GM10266 (cell line): Measurements from ENCODE around the gene MAP1B.

ENCODE experiments used
- DNase-seq: peaks from one replicate; pipeline ENCODE4 v3.0.0; 2012; ENCODE audit errors: extremely low spot score
- TF ChIP-seq, protein P1 (sequence below): IDR thresholded peaks from 2 replicates; pipeline ENCODE4 v1.5.1; 2012; ENCODE audit warnings: mild to moderate bottlenecking, low read depth; ENCODE audit not compliant: control insufficient read depth, insufficient read depth; ENCODE audit errors: missing control alignments

The MAP1B gene

DNA sequence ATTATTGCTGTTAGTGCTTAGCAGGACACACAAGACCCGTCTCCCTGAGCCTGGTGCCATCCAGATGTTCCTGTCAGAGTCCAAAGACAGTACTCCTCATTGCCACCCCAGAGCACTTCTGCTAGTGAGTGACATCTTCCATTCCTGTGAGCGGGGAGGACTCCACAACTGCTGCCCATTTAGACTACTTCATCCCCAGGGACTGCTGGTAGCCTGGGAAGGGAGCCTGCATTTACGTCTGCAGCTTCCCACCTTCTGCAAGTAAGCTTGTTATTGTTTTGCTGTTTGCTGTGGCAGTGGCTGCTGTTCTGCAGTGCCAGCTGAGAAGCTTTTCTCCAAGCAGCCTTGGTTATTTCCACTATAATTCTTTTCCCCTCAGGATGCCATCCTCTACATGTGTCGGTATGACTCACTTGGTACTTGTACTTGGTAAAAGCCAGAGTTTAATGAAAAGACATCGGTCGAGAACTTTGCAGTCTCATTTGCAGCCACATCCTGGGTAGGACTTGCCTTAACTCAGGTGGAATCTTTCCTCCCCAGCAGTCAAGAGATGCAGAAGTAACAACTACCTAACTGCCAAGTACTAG, 10.6 kb upstream of the MAP1B start:
- no peak for DNase-seq

DNA sequence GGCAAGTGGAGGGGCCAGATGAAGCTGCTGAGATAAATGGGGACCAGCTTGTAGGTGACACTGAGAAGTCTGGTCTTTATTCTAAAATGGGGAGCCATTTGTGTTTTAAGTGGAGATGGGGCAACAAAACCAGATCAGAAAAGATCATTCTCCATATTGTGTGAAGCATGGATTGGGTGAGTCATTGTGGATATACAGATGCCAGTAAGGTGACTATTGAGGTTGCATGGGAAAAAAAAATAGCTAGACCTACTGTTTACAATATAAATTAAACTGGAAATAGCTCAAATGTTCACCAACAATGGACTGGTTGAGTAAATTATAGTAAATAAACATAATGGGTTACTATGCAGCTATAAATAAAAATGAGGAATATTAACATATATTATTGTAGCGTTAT, 5.4 kb upstream of the MAP1B start:
- TF ChIP-seq, protein P1, sequence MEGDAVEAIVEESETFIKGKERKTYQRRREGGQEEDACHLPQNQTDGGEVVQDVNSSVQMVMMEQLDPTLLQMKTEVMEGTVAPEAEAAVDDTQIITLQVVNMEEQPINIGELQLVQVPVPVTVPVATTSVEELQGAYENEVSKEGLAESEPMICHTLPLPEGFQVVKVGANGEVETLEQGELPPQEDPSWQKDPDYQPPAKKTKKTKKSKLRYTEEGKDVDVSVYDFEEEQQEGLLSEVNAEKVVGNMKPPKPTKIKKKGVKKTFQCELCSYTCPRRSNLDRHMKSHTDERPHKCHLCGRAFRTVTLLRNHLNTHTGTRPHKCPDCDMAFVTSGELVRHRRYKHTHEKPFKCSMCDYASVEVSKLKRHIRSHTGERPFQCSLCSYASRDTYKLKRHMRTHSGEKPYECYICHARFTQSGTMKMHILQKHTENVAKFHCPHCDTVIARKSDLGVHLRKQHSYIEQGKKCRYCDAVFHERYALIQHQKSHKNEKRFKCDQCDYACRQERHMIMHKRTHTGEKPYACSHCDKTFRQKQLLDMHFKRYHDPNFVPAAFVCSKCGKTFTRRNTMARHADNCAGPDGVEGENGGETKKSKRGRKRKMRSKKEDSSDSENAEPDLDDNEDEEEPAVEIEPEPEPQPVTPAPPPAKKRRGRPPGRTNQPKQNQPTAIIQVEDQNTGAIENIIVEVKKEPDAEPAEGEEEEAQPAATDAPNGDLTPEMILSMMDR = no peak
- DNase-seq = no peak

More for the DNA sequence above, 10.6 kb upstream of the MAP1B start:
- TF ChIP-seq, protein P1 = no peak

DNA sequence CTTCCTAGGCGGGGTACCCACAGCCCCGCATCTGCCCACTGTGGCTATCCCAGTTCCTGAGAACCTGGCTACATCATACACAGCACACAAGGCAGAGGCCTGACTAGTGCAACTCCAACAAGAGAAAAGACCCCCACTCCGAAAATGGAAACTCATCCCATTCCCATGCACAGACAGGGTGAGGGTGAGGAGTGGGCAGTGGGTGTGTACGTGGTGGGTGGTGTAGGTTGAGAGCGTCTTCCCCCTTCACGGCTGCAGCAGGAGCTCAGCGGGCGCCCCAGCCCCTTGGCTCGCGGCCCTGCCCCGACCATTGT, 501 bp upstream of the MAP1B start:
- DNase-seq = no peak
- TF ChIP-seq, protein P1 = no peak

DNA sequence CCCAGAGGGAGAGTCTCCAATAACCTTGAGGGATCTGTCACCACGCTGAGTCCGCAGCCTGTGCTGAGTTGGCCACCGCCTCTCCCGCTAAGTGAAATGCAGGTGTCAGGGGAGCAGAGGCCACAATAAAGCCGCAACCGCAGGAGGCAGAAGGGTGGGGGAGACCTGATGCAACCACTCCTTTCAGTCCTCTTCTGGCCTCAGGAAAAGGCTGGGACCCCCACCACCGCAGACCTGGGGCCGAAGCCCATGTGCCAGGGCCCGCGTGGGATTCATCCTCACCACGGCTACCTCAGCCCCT, 576 bp downstream of the MAP1B start:
- peak; percentile 67 for DNase-seq
- TF ChIP-seq, protein P1 = no peak

DNA sequence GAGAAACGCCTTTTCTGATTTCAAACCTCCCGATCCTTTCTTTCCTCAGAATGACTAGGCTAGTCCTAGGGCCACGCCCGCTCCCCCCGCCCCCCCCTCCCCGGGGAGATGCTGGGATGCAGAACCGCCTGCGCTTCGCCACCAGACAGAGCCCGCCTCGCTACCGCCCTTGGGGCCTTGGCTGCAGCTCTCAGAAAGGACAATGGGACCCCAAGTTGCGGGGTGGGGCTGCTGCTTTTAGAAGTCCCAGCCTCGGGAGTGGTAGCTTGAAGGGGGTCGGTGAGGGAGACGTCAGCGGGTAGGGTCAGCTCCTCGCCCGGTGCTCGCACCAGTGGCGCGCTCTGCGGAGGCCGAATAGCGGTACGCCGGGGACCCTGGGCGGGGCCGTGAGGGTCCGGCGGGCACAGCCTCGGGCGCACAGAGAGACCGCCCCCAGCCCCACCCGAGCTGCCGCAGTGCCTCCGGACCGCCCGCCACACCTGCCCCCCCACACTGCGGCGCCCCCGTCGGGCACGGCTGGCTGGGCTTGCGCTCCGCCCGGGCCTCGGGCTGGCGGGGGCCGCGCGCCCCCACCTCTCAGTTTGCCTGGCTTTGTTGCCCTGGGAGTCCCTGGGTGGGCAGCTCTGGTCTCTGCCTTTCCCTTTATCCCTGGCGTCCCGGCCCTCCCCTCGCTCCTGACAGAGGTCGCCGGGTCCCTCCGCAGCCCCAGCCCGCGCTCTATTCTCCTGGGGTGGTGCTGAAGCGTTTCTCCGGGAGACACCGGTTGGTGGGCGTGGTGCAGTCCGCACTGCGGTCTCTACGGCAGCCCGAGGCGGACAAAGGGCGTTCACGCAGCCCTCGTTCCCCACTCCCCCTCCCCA, 1.2 kb downstream of the MAP1B start:
- DNase-seq = peak; percentile 64
- TF ChIP-seq, protein P1 = no peak

DNA sequence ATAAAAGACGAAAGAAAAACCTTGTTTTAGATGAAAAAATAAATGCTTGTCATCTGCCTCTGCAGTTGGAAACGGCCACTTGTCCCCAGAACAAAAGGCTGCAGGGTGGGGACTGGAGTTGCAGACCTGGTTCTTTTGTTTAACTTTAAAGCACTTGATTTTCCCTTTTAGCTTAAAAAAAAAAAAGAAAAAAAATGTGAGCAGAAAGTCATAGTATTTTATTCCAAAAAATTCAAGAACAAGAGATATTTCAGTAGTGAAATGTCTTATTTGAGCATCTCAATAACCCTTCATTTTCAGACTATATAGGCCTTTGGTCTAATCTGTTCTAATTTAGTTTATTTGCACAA, 1.8 kb downstream of the MAP1B start:
- DNase-seq = no peak
- TF ChIP-seq, protein P1 = no peak

DNA sequence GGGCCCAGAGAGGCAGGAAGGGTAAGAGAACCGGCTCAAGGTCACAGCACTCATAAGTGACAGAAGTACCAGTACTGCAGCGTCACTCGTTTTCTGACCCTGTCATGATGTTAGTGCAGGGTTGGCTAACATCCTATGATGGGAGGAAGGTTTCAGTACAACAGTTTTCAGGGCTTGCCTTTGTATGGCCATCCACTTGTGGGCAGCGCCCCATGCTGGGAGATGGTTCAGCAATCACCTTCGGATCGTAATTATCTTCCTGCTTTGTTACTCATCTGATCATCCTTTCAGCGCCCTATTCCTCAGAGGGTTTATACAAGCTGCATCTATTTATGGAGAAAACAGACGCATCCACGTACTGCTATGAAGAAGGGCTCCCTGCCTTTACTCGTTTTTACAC, 2.4 kb downstream of the MAP1B start:
- no peak for DNase-seq
- TF ChIP-seq, protein P1 = no peak
